OCI-LY7 (cell line): ENCODE data around the gene AATF.

Experiments
- CTCF ChIP-seq: fragments of 200-600 bp; sonication (generic); conservative IDR thresholded peaks from 2 replicates; pipeline ENCODE4 v1.5.1; 2014; ENCODE audit warnings: mild to moderate bottlenecking, antibody characterized with exemption, low read length, moderate library complexity, mixed read lengths
- EZH2phosphoT487 ChIP-seq: fragments of 200-600 bp; sonication (generic); IDR thresholded peaks from 2 replicates; pipeline ENCODE4 v1.6.1; 2018; ENCODE audit warnings: low read depth, borderline replicate concordance, mild to moderate bottlenecking, mixed run types, antibody characterized with exemption, low read length, moderate library complexity, mixed read lengths

GRCh38 chr17:37024181-37024637 lies 75.5 kb downstream of the AATF start:
- TF ChIP-seq CTCF (no peak), EZH2phosphoT487 (no peak)
